Spleen (tissue), 7 donors: ENCODE measurements around the gene CDC20.

ENCODE experiments used
- CTCF ChIP-seq, 11 experiments: fragments of 200-600 bp in 7 of 11; fragments of 450-650 bp in 4 of 11; sonication (generic) in 4 of 11; IDR thresholded peaks in 8 of 11; conservative IDR thresholded peaks in 3 of 11; 1 replicate in 7 of 11; 2 replicates in 4 of 11; pipeline versions ENCODE4 v1.4.0 to v1.8.0; 2016 to 2021; ENCODE audit warnings: antibody characterized with exemption in 11 of 11, inconsistent platforms in 4 of 11, mild to moderate bottlenecking in 1 of 11
- POLR2A ChIP-seq, 3 donors: fragments of 450-650 bp; IDR thresholded peaks; one replicate each; pipeline ENCODE4 v1.5.1; 2017; ENCODE audit warnings: antibody characterized with exemption in 3 of 3, mild to moderate bottlenecking in 1 of 3
- POLR2AphosphoS5 ChIP-seq, 3 donors: sonication (generic); formaldehyde crosslinking; IDR thresholded peaks; one replicate each; pipeline ENCODE4 v1.5.1; 2017; ENCODE audit warnings: antibody characterized with exemption in 3 of 3
- donor health status: DM: no; HTN: no; CAD: no; lungs with moderate emphysema.
- donor health status: DM: no; HTN: no; CAD: no.
- donor health status: DM: no; HTN: no; CAD: no.

- TF ChIP-seq CTCF (IDR thresholded peaks at IDR 0.05 in 8 of 11, conservative IDR thresholded peaks at IDR 0.05 in 3 of 11) (no peak), POLR2A (IDR thresholded peaks at IDR 0.05) (no peak), POLR2AphosphoS5 (IDR thresholded peaks at IDR 0.05) (no peak)
Measured at GRCh38 chr1:43382027-43382779, 23.4 kb downstream of the CDC20 start.
